CD4-positive, alpha-beta T cell treated with Interleukin-1 beta for 1 hour (primary cell): ENCODE results near the gene ANKRD18B.
"Not testable (repeated sequence)": the region's sequence is repeated elsewhere in the genome, so short reads cannot be mapped to it uniquely, and the experiment has no call there.

Experiments
- DNase-seq, 2 donors: peaks; one replicate each; pipeline ENCODE4 v3.0.0-alpha.2; 2020 to 2022

ANKRD18B gene

DNA sequence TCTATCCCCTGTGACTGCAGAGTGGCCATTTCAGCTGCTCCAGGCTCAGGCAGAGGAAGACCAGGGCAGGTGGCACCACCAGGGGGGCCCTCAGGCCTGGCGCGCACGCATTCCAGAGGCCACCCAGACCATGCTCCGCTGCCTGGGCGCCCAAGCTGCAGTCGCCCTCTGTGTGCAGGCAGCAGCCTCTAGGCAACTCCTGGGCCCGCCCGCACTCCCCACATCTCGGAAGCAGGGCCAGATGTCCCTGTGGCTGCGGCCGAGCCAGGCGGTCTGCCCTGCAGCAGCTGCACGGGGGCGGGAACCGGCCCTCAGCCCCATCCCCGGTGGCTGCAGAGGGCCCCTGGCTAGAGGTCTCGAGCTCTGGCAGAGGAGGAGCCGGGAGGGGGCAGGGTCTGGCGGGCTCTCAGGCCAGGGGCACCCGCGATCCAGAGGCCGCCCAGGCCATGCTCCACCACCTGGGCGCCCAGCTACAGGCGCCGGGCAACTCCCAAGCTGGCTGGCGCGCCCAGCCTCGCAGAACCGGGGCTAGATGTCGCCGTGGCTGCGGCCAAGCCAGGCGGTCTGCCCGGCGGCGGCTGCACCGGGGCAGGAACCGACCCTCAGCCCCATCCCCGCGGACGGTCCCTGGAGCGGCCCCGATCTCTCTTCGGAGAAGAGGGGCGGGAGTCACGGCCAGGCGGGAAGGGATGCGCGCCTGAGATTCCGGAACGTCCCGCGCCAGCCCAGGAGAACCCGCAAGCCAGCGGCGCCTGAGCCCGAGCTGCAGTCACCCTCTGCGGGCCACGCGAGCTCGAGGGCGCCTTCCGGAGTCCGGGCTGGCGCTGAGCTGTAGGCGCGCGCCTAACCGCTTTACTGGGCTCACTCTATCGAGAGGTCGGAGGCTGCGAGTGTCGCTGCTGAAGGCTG lies at the start of gene ANKRD18B:
Gene ANKRD18B (plus strand): TSS at position 855 of the 909 bp plus-strand sequence. CDS start 239 bp downstream, outside the sequence.
- peak; percentile 28 to 33 for DNase-seq

DNA sequence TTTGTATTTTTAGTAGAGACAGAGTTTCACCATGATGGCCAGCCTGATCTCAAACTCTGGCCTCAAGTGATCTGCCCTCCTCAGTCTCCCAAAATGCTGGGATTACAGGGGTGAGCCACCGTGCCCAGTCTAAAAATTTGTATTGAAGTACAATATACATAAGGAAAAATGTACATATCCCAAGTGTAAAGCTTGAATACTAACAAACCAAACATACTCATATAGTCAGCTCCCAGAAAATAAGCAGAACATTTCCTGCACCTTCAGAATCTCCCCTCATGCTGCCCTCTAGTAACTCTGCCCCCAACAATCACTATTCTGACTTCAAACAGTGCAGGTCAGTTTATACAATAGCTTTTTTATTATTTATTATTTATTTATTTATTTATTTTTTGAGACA lies 48.7 kb upstream of the ANKRD18B start:
- no peak for DNase-seq

DNA sequence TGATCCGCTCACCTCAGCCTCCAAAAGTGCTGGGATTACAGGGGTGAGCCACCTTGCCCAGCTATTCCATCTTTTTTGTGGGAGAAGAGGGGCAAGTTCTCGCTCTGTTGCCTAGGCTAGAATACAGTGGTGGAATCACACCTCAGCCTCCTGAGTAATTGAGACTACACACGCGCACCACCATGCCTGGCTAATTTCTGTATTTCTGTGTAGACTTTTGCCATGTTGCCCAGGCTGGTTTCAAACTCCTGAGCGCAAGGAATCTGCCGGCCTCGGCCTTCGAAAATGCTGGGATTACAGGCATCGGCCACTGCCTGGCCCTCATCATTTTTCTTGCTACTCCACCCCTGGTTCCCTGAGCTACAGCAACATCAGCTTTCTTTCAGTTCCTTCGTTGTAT lies 47.5 kb upstream of the ANKRD18B start:
- DNase-seq: no peak

DNA sequence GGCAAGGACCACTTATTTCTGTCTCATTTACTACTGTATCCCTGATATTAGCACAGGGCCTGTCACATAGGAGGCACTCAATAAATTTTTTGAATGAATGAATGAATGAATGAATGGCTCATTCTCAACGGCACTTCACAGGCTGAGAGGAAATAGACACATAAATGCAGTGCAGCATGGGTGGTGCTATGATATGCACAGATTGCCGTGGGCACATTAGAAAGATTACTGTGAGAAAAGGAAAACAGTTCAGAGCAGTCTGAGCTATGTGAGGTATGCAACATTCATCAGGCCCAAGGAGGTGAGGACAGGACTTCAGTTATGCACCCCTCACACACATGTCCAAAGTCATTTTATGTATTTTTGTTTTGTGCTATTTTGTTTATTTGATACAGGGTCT lies 43.9 kb upstream of the ANKRD18B start:
- DNase-seq: no peak

DNA sequence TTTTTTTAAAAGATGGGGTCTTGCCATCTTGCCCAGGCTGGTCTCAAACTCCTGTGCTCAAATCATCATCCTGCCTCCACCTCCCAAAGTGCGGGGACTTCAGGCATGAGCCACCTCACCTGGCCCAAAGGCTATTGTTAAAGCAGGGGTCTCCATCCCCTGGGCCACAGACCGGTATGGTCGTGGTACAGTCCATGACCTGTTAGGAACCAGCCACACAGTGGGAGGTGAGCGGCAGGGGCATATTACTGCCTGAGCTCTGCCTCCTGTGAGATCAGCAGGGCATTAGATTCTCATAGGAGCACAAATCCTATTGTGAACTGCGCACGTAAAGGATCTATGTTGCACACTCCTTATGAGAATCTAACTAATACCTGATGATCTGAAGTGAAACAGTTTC lies 43.1 kb upstream of the ANKRD18B start:
- no peak for DNase-seq

DNA sequence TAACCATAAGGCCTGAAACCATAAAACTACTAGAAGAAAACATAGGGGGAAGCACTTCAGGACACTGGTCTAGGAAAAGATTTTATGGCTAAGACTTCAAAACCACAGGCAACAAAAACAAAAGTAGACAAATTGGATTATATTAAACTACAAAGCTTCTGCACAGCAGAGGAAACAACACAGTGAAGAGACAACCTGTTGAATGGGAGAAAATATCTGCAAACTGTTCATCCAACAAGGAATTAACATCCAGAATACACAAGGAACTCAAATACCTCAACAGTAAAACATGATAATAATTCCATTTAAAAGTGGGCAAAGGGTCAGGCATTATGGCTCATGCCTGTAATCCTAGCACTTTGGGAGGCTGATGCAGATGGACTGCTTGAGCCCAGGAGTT lies 38.7 kb upstream of the ANKRD18B start:
- DNase-seq: not testable (repeated sequence)

DNA sequence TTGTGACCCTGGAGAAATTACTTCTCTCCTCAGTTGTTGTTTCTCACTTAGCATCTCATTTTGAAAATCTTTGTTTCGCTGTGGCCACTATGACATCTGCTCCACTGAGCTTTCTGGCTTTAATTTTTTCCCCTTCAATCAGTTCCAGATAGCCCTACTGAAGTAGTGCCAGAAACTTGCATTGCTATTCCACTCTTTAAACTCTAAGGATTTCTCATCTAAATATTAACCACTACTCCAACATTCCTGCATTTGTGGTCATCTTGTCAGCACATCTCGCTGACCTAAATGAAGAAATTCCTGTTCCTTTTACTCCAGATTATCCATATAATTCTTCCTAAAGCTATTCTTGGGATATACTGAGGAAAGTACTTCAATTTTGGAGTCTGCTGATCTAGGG lies 35.0 kb upstream of the ANKRD18B start:
- no peak for DNase-seq

DNA sequence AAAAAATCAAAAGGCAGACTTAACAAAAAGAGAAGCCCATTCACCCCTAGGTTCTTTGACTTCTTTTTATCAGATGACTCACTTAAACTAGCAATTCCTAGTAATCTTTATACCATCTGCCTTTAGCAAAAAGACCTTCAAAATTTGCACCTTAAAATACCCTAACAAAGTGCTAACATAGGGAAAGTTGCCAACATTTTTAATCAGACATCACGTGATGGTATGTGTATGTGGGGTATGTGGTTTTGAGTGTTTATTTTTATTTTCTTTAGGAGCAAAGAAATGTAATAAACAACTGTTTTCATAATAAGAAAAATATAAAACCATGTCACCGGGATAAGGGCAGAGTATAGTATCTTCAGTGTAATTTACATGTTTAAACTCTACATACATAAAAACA lies 30.2 kb upstream of the ANKRD18B start:
- DNase-seq: not testable (repeated sequence)

DNA sequence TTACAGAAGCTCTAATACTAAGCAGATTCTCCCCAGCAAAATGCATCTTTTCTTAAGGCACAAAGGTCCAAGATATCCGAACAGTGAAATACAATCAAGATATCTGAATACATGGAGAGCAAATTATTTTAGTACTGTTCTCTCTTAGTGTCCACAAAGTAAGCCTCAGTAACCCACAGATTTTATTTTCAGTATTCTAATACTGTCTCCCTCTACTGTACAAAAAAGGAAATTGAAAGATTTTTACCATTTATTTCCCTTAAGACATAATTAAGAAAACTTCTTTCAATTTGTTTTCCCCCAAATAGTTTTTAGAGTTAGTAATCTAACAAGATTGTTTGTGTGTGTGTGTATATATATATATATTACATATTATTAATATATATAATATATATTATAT lies 25.7 kb upstream of the ANKRD18B start:
- DNase-seq: no peak

DNA sequence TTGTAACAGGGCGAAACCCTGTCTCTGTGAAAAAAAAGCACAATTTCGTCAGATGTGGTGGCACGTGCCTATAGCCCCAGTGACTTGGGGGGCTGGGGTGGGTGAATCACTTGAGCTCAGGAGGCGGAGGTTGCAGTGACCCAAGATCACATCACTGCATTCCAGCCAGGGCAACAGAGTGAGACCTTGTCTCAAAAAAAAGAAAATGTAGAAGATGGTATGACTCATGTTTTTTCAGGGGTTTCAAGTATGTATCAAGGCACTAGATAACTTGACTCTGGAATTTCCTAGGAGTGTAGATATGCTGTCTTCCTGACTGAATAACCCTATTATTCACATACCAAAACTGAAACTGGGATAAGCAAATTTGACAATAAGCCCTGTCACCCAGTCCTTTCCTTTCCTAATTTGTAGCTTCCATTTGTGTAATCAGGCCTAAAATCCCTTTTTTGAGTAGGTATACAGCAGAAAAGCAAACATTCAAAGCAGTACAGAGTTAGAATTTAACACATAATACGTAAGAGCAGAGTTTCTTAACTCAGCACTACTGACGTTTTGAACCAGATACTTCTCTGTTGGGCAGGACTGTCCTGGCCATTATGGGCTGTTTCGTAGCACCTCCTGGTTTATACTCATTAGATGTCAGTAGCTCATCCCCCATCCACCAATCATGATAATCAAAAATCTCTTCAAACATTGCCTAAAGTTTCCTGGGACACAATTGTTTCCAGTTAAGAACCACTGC lies 17.3 kb upstream of the ANKRD18B start:
- DNase-seq: no peak

DNA sequence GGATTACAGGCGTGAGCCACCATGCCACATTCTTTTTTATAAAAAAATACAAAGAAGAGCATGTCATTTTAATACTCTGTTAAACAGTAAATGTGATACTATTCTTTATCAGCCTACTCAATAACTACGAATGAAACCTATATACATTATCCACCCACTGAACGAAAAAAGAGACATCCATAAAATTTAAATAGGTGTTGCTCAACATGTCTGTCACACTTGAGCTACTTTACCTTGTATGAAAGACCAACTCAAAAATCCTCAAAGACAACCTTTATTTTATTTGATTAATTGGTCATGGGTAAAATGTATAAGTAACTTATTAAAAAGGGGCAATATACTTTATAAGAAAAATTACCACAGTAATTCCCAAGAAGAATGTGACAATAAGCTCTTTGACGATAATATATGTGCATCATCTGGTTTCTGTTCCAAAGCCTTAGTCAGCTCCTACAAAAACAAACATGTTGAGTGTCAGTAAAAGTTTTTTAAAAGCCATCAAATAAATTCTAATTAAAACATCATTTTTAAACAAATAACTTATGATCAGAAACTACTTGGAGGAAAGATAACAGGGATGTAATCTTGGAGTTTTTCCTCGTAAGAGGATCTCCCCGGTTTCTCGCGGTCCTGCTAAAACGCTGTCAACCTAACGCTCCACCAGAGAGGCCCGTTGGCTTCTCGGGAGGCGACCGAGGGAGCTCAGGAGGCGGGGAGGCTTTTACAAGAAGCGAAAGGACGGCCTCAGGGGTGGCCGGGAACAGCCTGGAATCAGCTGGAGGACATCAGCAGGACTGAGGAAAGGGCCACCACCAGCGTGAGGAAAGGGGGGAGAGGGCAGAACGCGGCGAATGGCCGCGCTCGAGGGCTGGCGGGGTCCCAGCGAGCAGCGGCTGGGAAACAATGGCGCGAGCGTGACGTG lies 13.5 kb upstream of the ANKRD18B start:
- DNase-seq: peak; percentile 22 to 28

DNA sequence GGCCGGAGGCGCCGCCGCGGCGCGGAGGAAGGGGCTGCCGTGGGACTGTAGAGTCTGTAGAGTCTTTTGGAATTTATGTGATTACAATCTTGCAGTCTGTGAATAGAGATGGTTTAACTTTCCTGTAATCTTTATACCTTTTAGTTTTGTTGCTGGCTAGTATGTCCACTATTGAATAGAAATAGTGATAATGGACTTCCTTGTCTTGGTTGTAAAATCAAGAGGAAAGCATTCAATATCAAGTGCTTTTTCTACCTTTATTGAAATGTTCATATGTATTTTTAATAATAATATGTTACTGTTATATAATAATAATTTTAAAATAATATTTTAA lies 12.9 kb upstream of the ANKRD18B start:
- DNase-seq: not testable (repeated sequence)

DNA sequence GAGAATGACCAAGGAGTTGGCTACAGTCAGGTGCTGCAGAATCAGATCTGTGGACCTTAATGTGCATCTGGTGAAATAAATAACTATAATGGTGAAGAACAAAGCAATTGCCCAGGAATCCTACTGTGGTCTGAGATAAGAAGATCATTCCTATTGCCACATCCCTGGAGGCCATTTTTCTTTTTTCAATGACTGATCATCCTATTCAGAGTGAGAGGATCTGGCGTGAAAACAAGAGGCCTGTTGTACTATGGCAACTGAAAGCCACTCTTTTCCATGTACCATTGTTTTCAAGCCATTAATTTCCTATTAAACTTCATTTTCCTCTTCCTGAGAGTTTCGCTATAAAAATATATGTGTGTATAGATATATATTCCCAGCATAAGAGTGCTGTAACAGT lies 11.5 kb upstream of the ANKRD18B start:
- not testable (repeated sequence) for DNase-seq

DNA sequence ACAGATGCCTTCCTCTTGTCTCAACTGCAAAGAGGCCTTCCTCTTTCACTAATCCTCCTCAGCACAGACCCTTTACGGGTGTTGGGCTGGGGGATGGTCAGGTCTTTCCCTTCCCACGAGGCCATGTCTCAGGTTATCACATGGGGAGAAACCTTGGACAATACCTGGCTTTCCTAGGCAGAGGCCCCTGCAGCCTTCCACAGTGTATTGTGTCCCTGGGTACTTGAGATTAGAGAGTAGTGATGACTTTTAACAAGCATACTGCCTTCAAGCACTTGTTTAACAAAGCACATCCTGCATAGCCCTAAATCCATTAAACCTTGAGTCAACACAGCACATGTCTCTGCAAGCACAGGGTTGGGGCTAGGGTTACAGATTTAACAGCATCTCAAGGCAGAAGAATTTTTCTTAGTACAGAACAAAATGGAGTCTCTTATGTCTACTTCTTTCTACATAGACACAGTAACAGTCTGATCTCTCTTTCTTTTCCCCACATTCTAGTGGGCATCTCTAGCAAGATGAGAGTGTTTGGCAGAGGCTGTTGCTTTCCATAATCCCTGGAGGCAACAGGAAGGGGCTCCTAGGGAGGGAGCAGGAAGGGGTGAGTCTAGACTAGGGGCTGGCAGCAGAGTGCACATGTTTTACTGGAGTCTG lies 8.6 kb upstream of the ANKRD18B start:
- DNase-seq: not testable (repeated sequence)

DNA sequence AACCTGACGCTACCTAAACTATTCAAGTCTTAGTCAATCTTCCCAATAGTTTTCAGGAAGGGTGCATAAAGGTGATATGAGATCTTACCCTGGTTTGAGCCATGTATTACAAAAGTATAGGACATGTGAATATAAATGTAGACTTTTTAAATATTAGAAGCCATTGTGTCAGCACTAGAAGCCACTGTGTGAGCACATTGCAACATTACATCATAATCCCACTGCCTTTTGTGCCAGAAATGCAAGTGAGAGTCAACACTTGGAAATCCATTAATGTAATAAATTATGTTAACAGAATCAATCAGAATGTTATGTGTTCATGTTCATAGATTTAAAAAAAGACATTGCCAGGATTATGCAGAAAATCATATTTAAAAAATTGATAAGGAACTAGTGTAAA lies 7.7 kb upstream of the ANKRD18B start:
- DNase-seq: not testable (repeated sequence)

DNA sequence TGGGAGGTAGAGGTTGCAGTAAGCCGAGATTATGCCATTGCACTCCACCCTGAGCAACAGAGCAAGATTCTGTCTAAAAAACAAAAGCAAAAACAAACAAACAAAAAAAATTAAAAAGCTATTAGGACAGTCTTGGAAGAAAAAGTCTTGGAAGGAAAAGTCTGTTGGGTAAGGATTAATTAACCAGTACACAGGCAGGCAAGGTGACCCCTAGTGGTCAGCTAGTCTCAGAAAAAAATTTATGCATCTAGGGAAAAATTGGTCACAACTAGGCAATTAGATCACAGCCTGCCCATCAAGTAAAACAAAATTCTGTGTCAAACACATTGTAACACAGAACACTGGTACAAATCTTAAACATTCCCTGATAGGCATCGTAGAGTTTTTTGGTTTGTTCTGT lies 6.7 kb upstream of the ANKRD18B start:
- DNase-seq: peak in 1 of 2 donors; percentile 30

DNA sequence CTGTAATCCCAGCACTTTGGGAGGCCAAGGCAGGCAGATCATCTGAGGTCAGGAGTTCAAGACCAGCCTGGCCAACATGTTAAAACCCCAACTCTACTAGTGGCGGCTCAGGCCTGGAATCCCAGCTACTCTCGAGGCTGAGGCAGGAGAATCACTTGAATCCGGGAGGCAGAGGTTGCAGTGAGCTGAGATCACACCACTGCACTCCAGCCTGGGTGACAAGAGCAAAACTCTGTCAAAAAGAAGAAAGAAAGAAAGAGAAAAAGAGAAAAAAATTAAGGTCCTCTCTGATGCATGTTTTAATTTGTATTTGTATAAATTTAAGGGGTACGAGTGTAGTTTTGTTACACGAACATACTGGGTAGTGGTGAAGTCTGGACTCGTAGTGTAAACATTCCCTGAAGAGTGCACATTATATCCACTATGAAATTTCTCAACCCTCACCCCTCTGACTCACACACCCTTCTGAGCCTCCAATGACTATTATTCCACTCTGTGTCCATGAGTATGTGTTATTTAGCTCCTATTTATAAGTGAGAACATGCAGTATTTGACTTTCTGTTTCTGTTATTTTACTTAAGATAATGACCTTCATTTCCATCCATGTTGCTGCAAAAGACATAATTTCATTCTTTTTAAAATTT lies 6.0 kb upstream of the ANKRD18B start:
- DNase-seq: not testable (repeated sequence)

DNA sequence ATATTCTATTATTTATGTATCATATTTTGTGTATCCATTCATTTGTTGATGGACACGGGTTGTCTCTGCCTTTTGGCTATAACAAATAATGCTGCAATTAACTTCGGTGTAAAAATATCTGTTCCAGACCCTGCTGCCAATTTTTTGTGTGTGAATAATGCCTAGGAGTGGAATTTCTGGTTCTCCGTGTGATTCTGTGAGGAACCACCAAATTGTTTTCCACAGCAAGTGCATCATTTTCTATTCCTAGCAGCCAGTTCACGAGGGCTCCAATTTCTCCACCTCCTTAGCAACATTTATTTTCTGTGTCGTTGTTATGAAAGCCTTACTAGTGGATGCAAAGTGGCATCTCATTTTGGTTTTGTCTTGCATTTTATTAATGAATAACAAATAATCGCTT lies 2.2 kb upstream of the ANKRD18B start:
- not testable (repeated sequence) for DNase-seq

DNA sequence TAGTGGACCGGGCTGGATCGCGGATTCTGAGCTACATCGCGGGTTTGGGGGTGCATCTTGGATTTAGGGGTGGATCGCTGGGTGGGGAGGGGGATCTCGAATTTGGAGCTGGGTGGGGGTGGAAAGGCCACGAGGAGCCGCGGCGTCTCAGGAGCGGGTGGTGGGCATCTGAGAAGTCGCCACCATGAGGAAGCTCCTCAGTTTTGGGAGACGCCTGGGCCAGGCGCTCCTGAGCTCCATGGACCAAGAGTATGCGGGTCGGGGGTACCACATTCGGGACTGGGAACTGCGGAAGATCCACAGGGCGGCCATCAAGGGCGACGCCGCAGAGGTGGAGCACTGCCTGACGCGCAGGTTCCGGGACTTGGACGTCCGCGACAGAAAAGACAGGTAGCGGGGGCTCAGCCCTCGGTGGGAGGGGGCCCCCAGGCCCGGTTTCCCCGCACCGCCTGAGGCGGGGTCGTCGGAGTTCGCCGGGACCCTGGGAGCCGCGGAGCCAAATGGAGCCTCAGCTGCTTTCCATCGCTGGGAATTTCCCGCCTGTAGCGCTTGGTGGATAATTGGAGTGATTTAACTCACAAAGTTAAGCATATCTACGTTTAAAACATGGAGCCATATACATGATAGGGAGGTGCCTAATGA lies 376 bp downstream of the ANKRD18B start:
- no peak for DNase-seq

DNA sequence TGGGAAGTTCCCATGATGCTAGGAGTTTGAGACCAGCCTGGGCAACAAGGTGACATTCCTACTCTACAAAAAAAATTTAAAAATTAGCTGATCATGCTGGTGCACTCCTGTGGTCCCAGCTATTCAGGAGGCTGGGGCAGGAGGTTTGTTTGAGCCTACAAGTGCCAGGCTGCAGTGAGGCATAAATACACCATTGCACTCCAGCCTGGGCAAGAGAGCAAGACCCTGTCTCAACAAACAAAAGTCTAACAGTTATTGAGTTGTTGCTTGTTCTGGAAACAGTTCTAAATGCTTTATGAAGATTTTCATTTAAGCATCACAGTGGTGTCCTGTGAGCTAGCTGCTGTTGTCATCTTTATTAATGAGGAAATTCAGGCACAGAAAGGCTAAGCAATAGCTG lies 4.0 kb downstream of the ANKRD18B start:
- not testable (repeated sequence) for DNase-seq

DNA sequence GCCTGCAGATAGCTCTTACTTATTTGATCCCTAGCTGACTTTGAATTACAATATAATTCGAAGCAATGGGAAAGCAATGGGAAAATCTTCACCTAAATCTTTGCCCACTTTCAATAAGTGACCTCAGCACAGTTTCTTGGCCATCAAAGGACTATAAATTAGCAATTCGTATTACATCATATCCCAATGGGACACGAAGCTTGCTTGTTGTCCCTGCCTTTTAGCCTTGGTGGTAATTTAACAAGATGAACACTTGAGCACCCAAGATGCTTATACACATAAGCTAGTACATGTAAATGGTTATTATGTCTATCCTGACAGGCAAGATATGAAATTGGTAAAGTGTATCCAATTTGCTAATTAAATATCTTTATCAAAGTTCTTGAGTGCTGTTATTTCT lies 9.9 kb downstream of the ANKRD18B start:
- not testable (repeated sequence) for DNase-seq
